GM18858 (cell line): Measurements from ENCODE around the gene GAA.

Experiments
- ATAC-seq: cut with Tn5 transposase; IDR thresholded peaks from one replicate; pipeline ENCODE4 v1.9.1; 2021; ENCODE audit not compliant: unreplicated experiment

The GAA gene

DNA sequence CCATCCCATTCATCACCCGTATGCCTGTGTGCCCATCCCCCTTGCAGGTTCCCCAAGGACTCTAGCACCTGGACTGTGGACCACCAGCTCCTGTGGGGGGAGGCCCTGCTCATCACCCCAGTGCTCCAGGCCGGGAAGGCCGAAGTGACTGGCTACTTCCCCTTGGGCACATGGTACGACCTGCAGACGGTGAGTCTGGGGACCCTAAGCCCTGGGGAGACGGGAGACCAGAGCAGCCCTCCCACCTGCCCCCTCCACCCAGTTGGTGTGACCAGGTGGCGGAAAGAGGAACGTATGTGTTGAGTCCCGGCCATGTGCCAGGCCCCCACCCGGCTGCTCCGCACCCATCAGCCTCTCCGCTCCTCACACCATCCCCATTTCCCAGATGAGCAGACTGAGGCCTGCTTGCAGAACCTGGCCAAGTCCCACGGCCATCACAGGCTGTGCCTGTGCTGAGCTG lies 15.6 kb downstream of the GAA start:
- ATAC-seq = no peak

DNA sequence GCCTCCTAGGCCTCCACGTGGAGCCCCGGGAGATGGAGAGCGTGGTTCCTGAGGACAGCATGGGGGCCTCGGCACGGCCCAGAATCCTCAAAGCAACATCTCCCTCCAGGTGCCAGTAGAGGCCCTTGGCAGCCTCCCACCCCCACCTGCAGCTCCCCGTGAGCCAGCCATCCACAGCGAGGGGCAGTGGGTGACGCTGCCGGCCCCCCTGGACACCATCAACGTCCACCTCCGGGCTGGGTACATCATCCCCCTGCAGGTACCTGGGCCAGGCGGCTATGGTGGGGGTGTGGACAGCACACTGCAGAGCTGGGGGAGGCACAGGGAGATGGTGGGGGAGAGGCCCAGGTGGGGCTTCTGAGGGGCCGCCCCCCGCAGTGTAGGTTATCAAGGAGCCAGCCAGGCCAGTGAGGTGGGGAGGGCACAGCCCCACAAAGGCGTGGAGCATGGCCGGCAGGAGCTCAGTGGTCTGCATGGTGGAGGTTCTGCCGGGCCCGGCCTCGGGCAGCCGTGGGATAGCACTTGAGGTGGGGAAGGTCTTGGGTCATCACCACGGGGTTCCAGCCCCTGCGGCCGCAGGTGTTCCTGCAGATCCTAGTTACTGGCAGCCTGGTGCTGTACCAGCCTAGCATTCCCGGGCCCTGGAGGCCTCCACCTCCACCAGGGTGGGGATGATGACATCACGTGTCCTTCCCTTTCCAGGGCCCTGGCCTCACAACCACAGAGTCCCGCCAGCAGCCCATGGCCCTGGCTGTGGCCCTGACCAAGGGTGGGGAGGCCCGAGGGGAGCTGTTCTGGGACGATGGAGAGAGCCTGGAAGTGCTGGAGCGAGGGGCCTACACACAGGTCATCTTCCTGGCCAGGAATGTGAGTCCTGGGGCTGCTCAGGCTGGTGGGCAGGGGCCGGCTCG lies 16.4 kb downstream of the GAA start:
- ATAC-seq = no peak

DNA sequence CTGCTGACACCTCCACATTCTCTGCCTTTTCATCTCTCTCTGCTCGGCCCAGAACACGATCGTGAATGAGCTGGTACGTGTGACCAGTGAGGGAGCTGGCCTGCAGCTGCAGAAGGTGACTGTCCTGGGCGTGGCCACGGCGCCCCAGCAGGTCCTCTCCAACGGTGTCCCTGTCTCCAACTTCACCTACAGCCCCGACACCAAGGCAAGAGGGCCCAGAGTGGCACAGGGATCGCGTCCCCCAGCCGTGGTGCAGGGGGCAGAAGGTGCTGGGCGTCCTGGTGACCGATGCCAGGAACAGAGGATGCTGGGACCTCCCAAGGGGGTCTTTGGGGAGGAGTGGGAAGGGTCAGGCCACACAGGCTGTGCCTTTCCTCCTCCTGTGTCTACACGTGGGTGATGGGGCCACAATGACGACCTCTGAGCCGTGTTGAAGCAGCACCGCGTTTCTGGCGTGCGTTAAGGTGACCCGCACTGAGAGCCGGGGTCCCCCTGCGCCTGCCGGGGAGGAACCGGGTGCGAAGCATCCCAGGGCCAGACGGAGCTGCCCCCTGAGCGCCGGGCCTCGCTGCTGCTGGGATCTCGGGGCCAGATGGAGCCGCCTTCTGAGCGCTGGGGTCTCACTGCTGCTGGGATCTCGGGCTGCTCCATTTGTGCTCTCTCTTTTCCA lies 17.4 kb downstream of the GAA start:
- ATAC-seq = no peak

DNA sequence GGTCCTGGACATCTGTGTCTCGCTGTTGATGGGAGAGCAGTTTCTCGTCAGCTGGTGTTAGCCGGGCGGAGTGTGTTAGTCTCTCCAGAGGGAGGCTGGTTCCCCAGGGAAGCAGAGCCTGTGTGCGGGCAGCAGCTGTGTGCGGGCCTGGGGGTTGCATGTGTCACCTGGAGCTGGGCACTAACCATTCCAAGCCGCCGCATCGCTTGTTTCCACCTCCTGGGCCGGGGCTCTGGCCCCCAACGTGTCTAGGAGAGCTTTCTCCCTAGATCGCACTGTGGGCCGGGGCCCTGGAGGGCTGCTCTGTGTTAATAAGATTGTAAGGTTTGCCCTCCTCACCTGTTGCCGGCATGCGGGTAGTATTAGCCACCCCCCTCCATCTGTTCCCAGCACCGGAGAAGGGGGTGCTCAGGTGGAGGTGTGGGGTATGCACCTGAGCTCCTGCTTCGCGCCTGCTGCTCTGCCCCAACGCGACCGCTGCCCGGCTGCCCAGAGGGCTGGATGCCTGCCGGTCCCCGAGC lies 17.9 kb downstream of the GAA start:
- ATAC-seq = no peak

DNA sequence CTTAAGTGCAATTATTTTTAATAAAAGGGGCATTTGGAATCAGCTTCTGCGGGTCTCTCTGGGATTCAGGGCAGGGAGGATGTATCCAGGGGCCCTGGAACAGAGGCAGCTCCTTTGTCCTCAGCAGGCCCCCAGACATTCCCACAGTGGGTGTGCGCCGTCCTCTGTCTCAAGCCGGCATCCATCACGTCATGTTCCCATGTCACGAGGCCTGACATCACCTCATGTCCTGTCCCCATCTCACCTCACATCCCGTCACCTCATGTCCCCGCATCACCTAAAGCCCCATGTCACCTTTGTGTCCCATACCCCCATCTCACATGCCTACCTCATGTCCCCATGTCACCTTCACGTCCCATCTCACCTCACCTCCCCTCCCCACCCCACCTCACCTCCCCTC lies 18.5 kb downstream of the GAA start:
- ATAC-seq = no peak

DNA sequence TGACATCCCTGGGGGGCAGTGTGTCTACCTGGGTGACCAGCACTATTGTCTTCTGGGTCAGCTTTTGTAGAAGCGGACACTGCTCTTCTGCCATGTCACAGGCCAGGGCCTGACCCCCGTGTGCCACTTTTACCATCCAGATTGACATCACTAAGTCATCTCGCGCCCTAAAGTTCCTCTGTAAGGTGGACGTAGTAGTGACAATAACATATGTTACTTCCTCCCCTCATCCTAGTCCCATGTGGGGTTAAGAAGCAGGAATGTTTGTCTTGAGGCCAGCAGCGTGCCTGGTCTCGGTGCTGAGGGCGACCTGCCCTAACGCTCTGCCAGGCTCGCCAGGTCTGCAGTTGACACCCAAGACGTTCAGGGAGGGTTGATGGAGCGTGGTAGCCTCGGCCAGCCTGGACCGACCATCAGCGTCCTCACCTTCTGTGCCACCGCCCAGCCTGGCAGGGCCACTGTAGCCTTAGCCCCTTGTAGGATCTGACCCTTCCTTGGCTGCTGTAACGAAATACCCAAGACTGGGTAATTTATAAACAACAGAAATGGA lies 20.7 kb downstream of the GAA start:
- ATAC-seq = no peak

DNA sequence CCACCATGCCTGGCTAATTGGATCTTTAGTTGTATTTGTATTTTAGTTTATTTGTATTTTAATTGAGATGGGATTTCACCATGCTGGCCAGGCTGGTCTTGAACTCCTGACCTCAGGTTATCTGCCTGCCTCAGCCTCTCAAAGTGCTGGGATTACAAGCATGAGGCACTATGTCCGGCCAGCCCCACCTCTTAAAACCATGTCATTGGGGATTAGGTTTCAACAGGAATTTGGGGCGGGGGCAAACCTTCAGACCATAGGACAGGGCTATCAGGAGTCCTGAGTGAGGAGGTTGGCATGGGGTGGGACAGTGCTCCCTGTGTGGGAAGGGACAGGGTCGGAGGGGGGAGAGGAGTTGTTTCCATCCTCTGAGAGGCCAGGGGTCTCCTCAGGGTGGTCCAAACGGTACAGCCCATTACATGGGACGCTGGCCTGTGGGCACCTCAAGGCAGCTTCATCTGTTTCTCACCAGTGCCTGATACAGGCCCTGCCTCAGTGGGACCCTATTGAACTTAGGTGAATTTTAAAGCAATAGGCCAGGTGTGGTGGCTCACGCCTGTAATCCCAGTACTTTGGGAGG lies 21.6 kb downstream of the GAA start:
- no peak for ATAC-seq

DNA sequence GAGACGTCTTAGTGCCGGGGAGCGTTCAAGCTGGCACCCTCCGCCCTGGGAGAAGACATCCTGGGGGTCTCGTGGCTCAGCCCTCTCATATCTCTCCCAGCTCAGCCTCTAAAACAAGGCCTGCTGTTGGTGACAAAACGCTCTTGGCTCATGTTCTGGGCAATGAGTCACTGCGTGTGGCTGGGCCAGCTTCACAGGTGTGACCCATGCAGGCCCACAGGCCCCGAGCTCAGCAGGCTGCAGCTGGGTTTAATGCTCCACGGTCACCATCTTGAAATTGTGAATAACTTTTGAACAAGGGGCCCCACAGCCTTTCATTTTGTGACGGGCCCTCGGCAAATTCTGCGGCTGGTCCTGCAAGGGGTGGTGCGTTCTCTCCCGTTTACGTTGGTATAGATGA lies 22.4 kb downstream of the GAA start:
- no peak for ATAC-seq

DNA sequence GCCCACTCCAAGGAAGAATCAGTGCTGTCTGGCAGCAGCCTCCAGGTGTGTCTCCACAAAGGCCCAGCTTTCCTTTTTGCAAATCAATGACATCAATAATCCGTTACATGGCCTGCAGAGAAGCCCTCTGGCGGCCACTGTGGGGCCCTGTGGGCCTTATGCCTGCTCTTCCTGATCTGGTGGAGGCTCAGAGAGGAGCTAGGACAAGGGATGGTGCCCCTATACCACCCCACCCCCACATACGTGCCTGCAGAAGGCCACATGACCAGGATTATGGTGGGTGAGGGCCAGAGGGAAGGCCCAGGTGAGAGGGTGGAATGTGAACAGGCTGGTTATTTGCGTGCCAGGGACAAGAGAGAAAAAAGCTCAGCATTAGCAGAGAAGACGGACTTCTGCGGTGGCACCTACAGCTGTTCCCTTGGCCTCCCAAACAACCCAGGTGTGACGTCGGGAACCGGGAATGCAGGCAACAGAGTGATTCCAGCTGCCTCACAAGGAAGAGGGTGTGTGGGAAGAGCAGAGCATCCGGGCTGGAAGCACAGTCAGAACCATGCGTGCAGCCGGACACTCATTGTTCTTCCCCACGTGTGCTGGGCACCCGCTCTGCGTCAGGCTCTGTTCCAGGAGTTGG lies 23.1 kb downstream of the GAA start:
- ATAC-seq = no peak

DNA sequence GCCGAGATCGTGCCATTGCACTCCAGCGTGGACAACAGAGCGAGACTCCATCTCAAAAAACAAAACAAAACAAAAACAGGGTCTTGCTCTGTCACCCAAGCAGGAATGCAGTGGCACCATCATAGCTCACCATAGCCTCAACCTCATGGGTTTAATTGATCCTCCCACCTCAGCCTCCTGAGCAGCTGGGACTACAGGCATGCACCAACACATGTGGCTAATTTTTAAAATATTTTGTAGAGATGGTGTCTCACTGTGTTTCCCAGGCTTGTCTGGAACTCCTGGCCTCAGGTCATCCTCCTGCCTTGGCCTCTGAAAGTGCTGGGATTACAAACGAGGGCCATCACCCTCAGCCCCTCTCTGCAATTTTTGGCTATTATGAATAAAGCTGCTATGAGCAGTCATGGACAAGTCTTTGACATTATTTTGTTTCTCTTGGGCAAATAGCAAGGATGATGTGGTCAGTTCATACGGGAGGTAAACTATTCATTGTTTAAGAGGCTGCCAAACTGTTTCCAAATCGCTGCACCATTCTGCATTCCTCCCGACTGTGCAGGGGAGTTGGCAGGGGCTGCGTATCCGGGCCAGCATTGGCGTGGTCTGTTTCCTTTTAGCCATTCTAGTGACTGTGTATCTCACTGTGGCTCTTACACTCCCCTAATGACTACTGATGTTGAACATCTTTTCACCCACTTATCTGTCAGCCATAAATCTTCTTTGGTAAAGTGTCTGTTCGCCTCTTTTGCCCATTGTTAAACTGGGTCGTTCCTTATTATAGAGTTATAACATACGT lies 24.5 kb downstream of the GAA start:
- ATAC-seq = no peak

DNA sequence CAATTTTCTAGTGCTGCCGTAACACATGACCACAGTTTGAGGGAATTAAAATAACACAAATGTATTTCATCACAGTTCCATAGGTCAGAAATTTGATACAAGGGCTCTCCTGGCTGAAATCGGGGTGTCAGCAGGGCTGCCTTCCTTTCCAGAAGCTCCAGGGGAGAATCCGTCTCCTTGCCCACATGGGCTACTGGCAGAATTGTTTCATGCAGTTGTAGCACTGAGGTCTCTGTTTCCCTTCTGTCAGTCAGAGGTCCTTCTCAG lies 25.0 kb downstream of the GAA start:
- no peak for ATAC-seq

DNA sequence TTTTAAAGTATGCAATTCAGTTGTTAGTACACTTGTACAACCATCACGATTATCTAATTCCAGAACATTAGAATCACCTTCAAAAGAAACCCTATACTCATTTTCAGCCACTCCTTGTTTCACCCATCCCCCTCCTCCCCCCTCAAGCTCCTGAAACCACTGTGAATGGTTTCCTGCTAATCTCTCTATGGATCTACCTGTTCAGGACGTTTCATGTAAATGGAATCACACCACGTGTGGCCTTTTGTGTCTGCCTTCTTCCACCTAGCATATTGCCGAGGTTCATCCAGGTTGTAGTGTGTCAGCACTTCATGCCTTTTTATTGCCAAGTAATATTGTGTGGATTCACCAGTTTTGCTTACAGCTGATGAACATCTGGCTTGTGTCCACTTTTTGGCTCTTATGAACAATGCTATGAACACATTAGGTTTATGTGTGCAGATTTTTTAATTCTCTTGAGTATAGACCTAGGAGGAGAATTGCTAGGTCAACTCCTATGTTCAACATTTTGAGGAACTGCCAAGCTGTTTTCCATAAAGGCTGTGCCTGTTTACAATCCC lies 27.7 kb downstream of the GAA start:
- no peak for ATAC-seq

DNA sequence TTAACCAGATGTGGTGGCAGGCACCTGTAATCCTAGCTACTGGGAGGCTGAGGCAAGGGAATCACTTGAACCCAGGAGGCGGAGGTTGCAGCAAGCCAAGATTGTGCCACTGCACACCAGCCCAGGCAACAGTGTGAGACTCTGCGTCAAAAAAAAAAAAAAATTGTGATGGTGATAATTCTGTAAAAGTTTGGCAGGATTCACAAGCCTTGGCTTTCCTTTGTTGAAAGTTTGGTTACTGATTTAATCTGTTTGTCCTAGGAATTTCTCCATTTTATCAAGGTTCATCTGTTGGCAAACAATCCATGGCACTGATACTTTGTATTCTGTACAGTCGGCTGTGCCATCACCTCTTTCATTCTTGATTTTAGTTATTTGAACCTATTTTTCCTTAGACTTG lies 29.6 kb downstream of the GAA start:
- ATAC-seq = no peak

DNA sequence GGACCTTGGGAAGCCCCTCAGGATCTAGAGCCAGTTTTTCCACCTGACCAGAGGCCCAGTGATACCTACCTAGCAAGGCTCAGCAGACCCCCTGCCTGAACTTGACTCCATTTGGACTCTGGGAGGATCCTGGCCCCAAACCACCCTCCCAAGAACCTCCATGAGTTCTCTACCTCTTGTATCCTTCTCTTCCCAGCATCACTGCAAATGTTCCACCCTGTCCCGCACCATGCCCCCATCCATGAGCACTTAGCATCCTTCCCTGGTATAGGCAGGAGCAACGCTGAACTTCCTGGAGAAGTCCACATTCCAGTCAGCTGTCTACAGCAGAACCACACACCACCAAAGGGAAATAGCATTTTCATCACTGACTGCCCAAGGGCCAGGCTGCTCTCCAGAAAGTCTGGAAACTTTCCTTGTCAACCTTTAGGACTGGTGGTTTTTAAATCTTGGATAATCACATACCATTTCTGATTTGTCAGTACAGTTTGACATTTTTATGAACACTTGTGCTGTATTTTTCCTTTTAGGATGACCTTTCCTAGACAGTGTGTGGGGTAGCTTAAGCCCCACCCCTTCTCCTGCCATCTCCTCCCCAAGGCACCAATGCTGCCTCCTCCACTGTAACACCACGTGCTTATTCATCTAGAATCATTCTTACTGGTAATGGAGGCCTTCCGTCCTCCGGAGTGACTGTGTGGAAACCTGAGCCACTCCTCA lies 31.7 kb downstream of the GAA start:
- no peak for ATAC-seq

DNA sequence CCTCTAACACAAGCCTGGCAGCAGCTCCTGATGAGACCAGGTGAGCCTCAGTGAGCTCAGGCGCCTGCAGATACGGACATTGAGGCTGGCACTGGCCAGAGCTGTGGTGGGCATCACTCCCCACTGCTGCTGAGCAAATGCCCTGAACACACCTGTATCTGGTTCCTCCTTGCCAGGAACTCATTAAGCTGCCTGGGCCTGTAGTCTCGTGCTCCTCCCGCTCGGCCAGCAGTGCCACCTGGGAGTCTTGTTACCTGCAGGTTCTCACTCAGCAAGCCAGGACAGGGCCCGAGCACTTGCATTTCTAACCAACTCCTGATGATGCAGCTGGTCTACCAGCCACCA lies 32.2 kb downstream of the GAA start:
- ATAC-seq = no peak

DNA sequence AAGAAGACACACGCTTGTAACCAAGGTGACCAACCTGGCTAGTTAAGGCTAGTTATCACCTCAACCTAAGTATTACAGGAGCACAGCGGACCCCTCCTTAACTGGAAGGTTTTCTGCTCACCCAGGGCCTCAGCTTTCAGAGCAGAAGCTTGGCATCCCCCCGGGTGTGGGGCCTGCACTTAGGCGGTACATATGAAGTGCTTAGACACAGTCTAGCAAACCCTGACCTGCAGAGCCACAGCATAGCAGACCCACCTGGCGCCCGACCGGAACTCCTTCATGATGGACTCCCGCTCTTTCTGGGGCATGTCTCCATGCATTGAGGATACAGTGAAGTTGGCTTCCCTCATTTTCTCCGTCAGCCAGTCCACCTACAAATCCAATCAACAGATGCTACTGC lies 35.8 kb downstream of the GAA start:
- ATAC-seq = no peak

DNA sequence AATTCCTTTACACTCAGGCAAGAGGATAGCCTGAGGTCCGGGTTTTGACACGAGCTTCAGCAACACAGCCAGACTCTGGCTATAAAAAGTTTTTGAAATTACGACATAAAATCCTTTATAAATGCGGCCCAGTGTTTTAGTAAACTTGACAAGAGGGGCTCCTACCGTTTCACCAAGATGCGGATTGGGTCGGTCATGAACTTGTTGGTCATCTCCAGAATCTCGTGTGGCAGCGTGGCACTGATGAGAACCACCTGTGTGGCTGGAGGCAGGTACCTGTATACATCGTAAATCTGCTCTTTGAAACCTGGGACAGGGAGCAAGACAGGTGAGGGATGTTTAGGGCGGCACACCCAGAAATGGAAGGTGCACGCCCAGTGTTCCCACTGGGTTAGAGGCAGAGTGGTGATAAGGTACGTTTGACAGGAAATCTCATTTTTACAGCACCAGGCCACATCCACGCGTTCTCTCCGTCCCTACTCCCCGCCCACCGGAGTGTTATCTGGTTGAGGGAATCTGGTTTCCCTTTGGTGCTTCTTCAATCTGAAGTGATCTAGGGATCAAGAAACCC lies 37.6 kb downstream of the GAA start:
- no peak for ATAC-seq

DNA sequence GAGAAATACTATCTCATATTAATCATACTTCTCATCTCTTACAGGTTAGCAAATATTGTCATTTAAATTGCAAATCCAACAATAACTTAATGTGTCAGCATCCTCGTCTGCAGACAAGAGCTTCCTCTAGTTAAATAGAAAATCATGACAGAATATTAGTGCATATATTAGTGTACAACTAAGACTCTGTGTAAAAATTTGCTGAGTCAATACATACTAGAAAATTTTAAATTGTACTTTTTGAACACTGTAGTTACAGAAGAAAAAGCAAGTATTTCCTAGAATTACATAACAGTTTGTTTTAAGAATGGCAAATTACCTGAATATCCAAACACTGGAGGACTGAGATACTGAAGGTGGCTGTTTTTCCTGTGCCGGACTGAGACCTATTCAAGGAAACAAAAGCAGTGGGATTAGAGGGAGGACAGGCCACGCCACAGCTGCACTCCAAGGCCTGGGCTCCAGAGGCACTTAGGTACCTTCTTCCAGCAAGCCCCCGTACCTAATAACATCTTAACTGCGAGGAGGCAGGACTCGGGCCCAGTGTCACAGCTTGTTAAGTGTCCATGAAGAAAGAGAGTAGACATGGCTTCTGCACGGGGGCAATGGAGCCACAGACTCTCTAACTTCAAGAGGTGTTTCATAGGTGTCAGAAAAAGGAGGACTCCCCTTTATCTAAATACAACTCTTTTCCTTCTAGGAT lies 40.2 kb downstream of the GAA start:
- ATAC-seq = no peak

DNA sequence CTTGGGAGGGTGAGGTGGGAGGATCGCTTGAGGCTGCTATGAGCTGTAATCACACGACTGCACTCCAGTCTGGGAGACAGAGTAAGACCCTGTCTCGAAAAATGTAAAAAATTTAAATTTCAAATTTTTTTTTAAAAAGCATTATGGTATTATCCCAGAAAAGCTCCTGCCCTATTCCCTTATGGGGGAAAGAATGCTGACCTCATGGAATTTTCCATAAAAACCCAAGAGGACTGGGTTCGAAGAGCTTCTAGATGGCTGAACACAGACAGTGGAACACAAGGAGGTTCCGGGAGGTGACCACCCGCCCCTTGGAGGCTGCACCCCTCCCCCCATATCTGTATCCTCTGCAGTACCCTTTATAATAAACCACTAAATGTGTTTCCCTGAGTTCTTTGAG lies 41.5 kb downstream of the GAA start:
- ATAC-seq = no peak
